Tibial artery (tissue), 4 donors: ENCODE data around the gene GHRL.

ENCODE experiments used
- DNase-seq, 2 donors: peaks; one replicate each; pipeline ENCODE4 v3.0.0-alpha.2; 2019
- H3K27ac ChIP-seq, 2 donors: fragments of 200-600 bp; sonication (generic) in 1 of 2; 1 replicate in 1 of 2; 2 replicates in 1 of 2; pipeline ENCODE4 v1.5.1; 2018 to 2019; ENCODE audit warnings: mild to moderate bottlenecking in 1 of 2
- H3K27me3 ChIP-seq, 2 donors: fragments of 200-600 bp; sonication (generic) in 1 of 2; one replicate each; pipeline versions ENCODE4 v1.5.1 to v1.6.0; 2016 to 2019
- H3K36me3 ChIP-seq, 3 donors: fragments of 200-600 bp; sonication (generic) in 2 of 3; one replicate each; pipeline ENCODE4 v1.5.1; 2016 to 2019; ENCODE audit warnings: mild to moderate bottlenecking in 2 of 3
- H3K4me1 ChIP-seq, 4 donors: fragments of 200-600 bp; sonication (generic) in 2 of 4; 1 replicate in 3 of 4; 2 replicates in 1 of 4; pipeline ENCODE4 v1.5.1; 2016 to 2019
- H3K4me3 ChIP-seq, 2 donors: fragments of 200-600 bp; sonication (generic) in 1 of 2; 1 replicate in 1 of 2; 2 replicates in 1 of 2; pipeline ENCODE4 v1.5.1; 2018 to 2019; ENCODE audit warnings: mild to moderate bottlenecking in 2 of 2
- H3K9me3 ChIP-seq, 3 donors: fragments of 200-600 bp; sonication (generic) in 1 of 3; one replicate each; pipeline ENCODE4 v1.5.1; 2016 to 2019
- intact Hi-C: fragments of 100-400 bp; cut with DNase I; formaldehyde crosslinking; loops from one replicate; pipeline ENCODE4 v1.15.0; 2023; ENCODE audit warnings: low total_unique reads
- TF ChIP-seq, protein P1 (sequence below), 2 experiments: fragments of 200-600 bp in 1 of 2; fragments of 450-650 bp in 1 of 2; IDR thresholded peaks; one replicate each; pipeline ENCODE4 v1.5.1; 2017 to 2019; ENCODE audit warnings: antibody characterized with exemption in 2 of 2, mild to moderate bottlenecking in 1 of 2, moderate library complexity in 1 of 2

The GHRL gene

DNA sequence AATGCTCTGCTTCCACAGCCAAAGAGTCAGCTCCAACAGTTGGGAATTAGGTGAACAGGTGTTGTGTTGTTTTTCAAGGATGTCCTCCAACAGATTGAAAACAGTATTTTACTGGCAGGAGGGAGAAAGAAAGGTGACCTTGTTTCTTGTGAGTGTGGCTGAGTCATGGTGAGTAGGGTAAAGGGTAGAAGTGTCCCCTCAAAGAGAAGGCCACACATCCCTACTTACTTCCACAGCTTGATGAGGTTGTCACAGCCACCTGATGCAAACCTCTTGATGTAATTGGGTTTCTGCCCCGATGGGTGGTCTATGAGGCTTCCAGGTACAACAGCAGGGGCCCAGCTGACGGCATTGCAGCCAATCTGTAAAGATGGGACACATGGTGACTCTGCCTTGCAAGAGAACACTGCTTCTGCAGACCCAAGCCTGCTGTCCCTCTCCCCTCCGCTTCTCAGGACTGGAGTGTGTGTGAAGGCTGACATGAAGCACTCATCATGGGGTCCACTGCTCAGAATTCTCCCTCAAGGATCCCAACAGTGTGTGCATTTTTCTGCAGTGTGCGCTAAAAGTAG lies 12.7 kb upstream of the GHRL start:
- Histone ChIP-seq H3K27me3 (no peaks in the 10 kb centered on the region), H3K27ac (no peak overlapping the region), H3K4me1 (no peaks in the 10 kb centered on the region), H3K4me3 (no peak overlapping the region), H3K36me3 (peaks cover 80 to 96% (median 92%) of the 10 kb centered on the region in 3 donors), H3K9me3 (no peaks in the 10 kb centered on the region)
- intact Hi-C loops = no loop called here
- TF ChIP-seq, protein P1, sequence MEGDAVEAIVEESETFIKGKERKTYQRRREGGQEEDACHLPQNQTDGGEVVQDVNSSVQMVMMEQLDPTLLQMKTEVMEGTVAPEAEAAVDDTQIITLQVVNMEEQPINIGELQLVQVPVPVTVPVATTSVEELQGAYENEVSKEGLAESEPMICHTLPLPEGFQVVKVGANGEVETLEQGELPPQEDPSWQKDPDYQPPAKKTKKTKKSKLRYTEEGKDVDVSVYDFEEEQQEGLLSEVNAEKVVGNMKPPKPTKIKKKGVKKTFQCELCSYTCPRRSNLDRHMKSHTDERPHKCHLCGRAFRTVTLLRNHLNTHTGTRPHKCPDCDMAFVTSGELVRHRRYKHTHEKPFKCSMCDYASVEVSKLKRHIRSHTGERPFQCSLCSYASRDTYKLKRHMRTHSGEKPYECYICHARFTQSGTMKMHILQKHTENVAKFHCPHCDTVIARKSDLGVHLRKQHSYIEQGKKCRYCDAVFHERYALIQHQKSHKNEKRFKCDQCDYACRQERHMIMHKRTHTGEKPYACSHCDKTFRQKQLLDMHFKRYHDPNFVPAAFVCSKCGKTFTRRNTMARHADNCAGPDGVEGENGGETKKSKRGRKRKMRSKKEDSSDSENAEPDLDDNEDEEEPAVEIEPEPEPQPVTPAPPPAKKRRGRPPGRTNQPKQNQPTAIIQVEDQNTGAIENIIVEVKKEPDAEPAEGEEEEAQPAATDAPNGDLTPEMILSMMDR (IDR thresholded peaks at IDR 0.05) = no peak
- no peak for DNase-seq

DNA sequence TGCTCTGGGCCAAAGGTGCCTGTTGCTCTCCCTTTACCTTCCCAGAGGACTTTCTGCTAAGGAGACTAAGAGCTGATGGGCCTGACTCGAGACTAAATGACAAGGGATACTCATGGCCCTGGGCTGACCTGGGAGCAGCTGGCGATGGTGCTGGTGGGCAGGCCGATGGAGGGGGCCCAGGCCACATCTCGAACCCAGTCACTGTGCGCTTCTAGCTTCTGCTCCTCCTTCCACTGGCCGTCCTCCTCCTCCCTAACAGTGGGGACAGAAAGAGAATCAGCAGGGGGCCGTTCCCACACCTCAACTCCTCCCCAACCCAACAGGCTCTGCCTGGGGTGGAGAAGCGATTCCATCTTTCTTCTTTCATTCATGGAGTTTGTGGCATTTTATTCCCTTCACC lies 12.2 kb upstream of the GHRL start:
- H3K4me3 ChIP-seq = no peak overlapping the region
- intact Hi-C loops = no loop called here
- no peaks in the 10 kb centered on the region for H3K9me3 ChIP-seq
- TF ChIP-seq, protein P1 (IDR thresholded peaks at IDR 0.05) = no peak
- H3K27ac ChIP-seq = no peak overlapping the region
- no peaks in the 10 kb centered on the region for H3K4me1 ChIP-seq
- no peaks in the 10 kb centered on the region for H3K27me3 ChIP-seq
- H3K36me3 ChIP-seq = peaks cover 80 to 96% (median 94%) of the 10 kb centered on the region in 3 donors
- no peak for DNase-seq

DNA sequence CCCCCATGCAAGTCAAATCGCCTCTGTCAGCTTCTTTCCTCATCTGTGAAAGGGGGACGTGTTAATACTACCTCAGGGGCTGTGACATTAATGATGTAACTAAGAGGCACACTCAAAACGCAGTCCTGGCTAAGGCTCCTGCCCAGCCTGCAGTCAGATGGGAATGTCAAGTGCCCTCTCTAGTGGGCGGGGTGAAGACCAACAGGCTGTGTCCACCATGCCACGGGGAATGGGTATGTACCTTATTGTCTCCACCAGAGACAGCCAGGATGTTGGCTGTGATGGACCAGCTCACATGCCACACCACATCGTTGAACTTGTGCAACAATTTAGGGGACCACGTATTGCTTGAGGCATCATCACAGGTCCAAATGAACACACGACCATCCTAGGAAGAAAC lies 11.0 kb upstream of the GHRL start:
- no peaks in the 10 kb centered on the region for H3K27me3 ChIP-seq
- no peak for DNase-seq
- no peak overlapping the region for H3K4me3 ChIP-seq
- H3K9me3 ChIP-seq = no peaks in the 10 kb centered on the region
- intact Hi-C loops = no loop called here
- H3K4me1 ChIP-seq = no peaks in the 10 kb centered on the region
- peaks cover 78 to 93% (median 88%) of the 10 kb centered on the region in 3 donors for H3K36me3 ChIP-seq
- no peak overlapping the region for H3K27ac ChIP-seq
- TF ChIP-seq, protein P1 (IDR thresholded peaks at IDR 0.05) = no peak

DNA sequence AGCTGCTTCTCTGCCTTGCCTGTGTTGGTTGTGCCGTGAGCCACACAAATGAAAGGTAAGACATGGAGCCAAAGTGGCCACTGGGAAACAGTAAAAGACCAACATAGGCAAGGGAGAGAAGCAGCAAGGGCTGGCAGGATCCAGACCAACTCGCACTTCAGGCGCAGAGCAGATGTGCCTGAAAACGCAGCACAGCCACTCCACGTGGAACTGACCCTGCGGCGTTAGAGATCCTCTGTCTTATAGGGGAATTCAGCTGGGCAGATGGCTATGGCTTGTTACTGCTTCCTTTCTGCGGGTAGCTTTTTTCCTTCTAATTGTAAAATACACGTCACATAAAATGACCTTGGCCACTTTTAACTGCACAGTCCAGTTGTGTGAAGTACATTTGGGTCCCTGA lies 10.4 kb upstream of the GHRL start:
- Histone ChIP-seq H3K27ac (no peak overlapping the region), H3K4me3 (no peak overlapping the region), H3K36me3 (peaks cover 71 to 89% (median 85%) of the 10 kb centered on the region in 3 donors), H3K27me3 (no peaks in the 10 kb centered on the region), H3K4me1 (no peaks in the 10 kb centered on the region), H3K9me3 (no peaks in the 10 kb centered on the region)
- TF ChIP-seq, protein P1 (IDR thresholded peaks at IDR 0.05) = no peak
- intact Hi-C loops = no loop called here
- no peak for DNase-seq

DNA sequence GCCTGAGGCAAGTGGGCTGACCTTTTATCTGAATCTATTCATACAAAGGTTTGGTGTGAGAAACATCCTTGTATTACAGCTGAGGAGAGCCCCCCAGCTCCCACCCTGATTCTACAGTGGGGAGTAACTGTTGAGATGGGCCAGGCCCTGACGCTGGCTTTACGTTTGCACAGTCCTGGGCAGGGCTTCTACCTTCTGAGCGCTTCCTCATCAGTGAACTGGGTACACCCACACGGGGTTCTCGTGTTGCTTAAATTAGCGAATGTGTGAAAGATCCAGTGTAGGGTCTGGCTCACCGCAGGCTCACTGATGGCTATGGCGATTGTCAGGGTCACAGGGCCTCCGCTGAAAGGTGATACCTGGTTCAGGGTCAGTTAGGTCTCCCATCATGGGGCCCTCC lies 7.3 kb upstream of the GHRL start:
- no peaks in the 10 kb centered on the region for H3K27me3 ChIP-seq
- H3K4me1 ChIP-seq = no peaks in the 10 kb centered on the region
- H3K27ac ChIP-seq = no peak overlapping the region
- DNase-seq = no peak
- no peak overlapping the region for H3K4me3 ChIP-seq
- H3K9me3 ChIP-seq = no peaks in the 10 kb centered on the region
- TF ChIP-seq, protein P1 (IDR thresholded peaks at IDR 0.05) = no peak
- H3K36me3 ChIP-seq = peaks cover 60 to 78% (median 61%) of the 10 kb centered on the region in 3 donors
- intact Hi-C loops = no loop called here

DNA sequence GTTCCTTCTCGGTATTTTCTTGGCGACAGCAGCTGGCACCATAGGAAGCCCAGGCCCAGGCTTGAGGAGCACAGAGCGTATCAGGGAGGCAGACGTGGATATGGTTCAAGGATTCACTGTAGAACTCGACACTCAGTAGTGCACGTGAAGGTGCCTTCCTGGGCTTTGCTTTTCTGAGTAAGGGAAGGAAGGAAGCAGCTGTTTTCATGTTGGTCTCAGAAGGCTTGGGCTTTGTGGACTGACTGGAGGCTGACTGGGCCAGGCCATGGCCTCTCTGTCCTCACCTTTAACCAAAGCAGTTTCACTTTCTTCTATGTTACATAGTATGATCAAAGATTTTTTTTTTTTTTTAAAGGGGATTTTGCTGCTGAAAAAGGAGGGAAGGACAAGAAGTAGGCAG lies 6.9 kb upstream of the GHRL start:
- TF ChIP-seq, protein P1 (IDR thresholded peaks at IDR 0.05) = no peak
- Histone ChIP-seq H3K27ac (no peak overlapping the region), H3K4me1 (no peaks in the 10 kb centered on the region), H3K27me3 (no peaks in the 10 kb centered on the region), H3K36me3 (peaks cover 57 to 76% (median 57%) of the 10 kb centered on the region in 3 donors), H3K4me3 (no peak overlapping the region), H3K9me3 (no peaks in the 10 kb centered on the region)
- no peak for DNase-seq
- intact Hi-C loops = no loop called here
